Measurements from ENCODE around the gene MYL7.

MYL7 gene

GRCh38 chr7:44183386-44183785, 42.3 kb upstream of the MYL7 start:
- Histone ChIP-seq H4K20me1 (ENCODE audit: control insufficient read depth, insufficient read depth, low read depth, low read length) (no peaks in the 10 kb centered on the region), H3K27ac (ENCODE audit: low read depth, low read length) (no peak overlapping the region), H3K79me2 (ENCODE audit: control insufficient read depth, low read length) (no peaks in the 10 kb centered on the region), H3K27me3 (ENCODE audit: control insufficient read depth, low read length) (peaks cover 37% of the 10 kb centered on the region), H3K4me1 (ENCODE audit: control insufficient read depth, low read length) (peaks cover 3% of the 10 kb centered on the region; the same call in 1 of the 2 replicates), H3K9me2 (replicated peaks; ENCODE audit: control insufficient read depth, low read length) (no peaks in the 10 kb centered on the region), H3K4me2 (ENCODE audit: low read length) (no peak overlapping the region), H3K4me3 (ENCODE audit: low read length) (no peak overlapping the region), H3K9me3 (ENCODE audit: control insufficient read depth, insufficient read depth, low read length) (peaks cover 16% of the 10 kb centered on the region), H3K36me3 (ENCODE audit: control insufficient read depth, low read length) (no peaks in the 10 kb centered on the region), H3F3A (ENCODE audit: control insufficient read depth, insufficient read depth) (no peaks in the 10 kb centered on the region)
- TF ChIP-seq EZH2phosphoT487 (IDR thresholded peaks at IDR 0.05; ENCODE audit: borderline replicate concordance, low read length), result no peak
- TF ChIP-seq CTCF (IDR thresholded peaks at IDR 0.05; ENCODE audit: low read depth, low read length, poor library complexity, severe bottlenecking), result no peak

- Histone ChIP-seq H3K27ac (ENCODE audit: low read depth, low read length) (no peak overlapping the region), H3K27me3 (ENCODE audit: control insufficient read depth, low read length) (peaks cover 39% of the 10 kb centered on the region), H3K4me2 (ENCODE audit: low read length) (no peak overlapping the region), H3K36me3 (ENCODE audit: control insufficient read depth, low read length) (no peaks in the 10 kb centered on the region), H3K9me3 (ENCODE audit: control insufficient read depth, insufficient read depth, low read length) (peaks cover 16% of the 10 kb centered on the region), H3K79me2 (ENCODE audit: control insufficient read depth, low read length) (no peaks in the 10 kb centered on the region), H3K4me3 (ENCODE audit: low read length) (no peak overlapping the region), H3K9me2 (replicated peaks; ENCODE audit: control insufficient read depth, low read length) (no peaks in the 10 kb centered on the region), H3F3A (ENCODE audit: control insufficient read depth, insufficient read depth) (no peaks in the 10 kb centered on the region), H3K4me1 (ENCODE audit: control insufficient read depth, low read length) (peaks cover 3% of the 10 kb centered on the region; the same call in 1 of the 2 replicates), H4K20me1 (ENCODE audit: control insufficient read depth, insufficient read depth, low read depth, low read length) (no peaks in the 10 kb centered on the region)
- TF ChIP-seq CTCF (IDR thresholded peaks at IDR 0.05; ENCODE audit: low read depth, low read length, poor library complexity, severe bottlenecking) (no peak), EZH2phosphoT487 (IDR thresholded peaks at IDR 0.05; ENCODE audit: borderline replicate concordance, low read length) (no peak)
These were observed 41.7 kb upstream of the MYL7 start for GRCh38 chr7:44182827-44183226.

GRCh38 chr7:44180631-44181030, 39.5 kb upstream of the MYL7 start:
- Histone ChIP-seq H3K4me3 (ENCODE audit: low read length) (no peak overlapping the region), H3K4me1 (ENCODE audit: control insufficient read depth, low read length) (peaks cover 3% of the 10 kb centered on the region; the same call in 1 of the 2 replicates), H3K4me2 (ENCODE audit: low read length) (no peak overlapping the region), H3K27me3 (ENCODE audit: control insufficient read depth, low read length) (peaks cover 53% of the 10 kb centered on the region), H3K36me3 (ENCODE audit: control insufficient read depth, low read length) (no peaks in the 10 kb centered on the region), H3K9me2 (replicated peaks; ENCODE audit: control insufficient read depth, low read length) (no peaks in the 10 kb centered on the region), H3F3A (ENCODE audit: control insufficient read depth, insufficient read depth) (no peaks in the 10 kb centered on the region), H3K79me2 (ENCODE audit: control insufficient read depth, low read length) (no peaks in the 10 kb centered on the region), H4K20me1 (ENCODE audit: control insufficient read depth, insufficient read depth, low read depth, low read length) (no peaks in the 10 kb centered on the region), H3K27ac (ENCODE audit: low read depth, low read length) (no peak overlapping the region), H3K9me3 (ENCODE audit: control insufficient read depth, insufficient read depth, low read length) (peaks cover 16% of the 10 kb centered on the region)
- TF ChIP-seq EZH2phosphoT487 (IDR thresholded peaks at IDR 0.05; ENCODE audit: borderline replicate concordance, low read length) (no peak), CTCF (IDR thresholded peaks at IDR 0.05; ENCODE audit: low read depth, low read length, poor library complexity, severe bottlenecking) (no peak)

All from DOHH2 (cell line).